ENCODE measurements around the gene IL22RA2. TPM values are rescaled to one million over a fixed set of nuclear protein-coding genes. Genes with fewer than 3 reads are reported as not detected.
"Not testable (repeated sequence)": the region's sequence is repeated elsewhere in the genome, so short reads cannot be mapped to it uniquely, and the experiment has no call there.

Gene IL22RA2
- total RNA-seq, 2 experiments from 2014 or later = not detected

GRCh38 chr6:137122612-137123011, 50.8 kb downstream of the IL22RA2 start:
- ChIA-PET CTCF (interaction anchor here (0.7 to 1.2 kb wide), 3 partner anchors 10 to 536 kb away, joined by 3 read pairs; no protein-coding TSS in a partner anchor), POLR2A (no interaction called here)
- Mint-ChIP-seq H3K4me3 (no peak overlapping the region), H3K27me3 (peaks cover 6% of the 10 kb centered on the region), H3K9me3 (peaks cover 13% of the 10 kb centered on the region), H3K27ac (no peak overlapping the region), H3K36me3 (ENCODE audit: low read depth) (no peaks in the 10 kb centered on the region), H3K4me1 (peaks cover 7% of the 10 kb centered on the region)
- no peak for DNase-seq

DNA sequence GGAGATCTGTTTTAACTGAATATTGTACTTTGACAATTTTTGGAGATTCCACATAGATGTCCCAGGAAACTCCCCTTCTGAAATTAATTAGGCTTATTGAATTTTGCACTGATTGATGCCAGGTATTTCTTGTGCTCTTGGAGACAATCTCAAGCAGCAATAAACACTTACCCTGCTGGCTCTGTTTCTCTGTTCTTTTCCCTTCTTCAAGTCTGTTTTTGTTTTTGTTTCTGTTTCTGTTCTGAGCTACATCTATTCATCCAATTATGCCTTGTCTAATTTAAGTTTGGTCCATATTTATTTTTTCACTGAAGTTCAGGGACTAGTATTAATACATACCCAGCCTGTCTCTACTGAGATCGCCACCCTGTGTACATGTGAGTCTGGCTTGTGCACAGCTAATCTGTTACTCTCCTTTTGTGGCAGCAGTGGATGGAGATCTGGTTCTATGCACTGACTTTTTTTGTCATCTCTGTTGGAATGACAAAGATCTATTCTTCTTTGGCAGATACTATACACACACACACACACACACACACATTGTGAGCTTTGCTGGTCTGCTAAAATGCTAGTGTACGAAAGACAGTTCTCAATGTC, 51.9 kb downstream of the IL22RA2 start:
- POLR2A ChIA-PET = no interaction called here
- H3K4me3 Mint-ChIP-seq = no peak overlapping the region
- no peaks in the 10 kb centered on the region for H3K36me3 Mint-ChIP-seq (ENCODE audit: low read depth)

DNA sequence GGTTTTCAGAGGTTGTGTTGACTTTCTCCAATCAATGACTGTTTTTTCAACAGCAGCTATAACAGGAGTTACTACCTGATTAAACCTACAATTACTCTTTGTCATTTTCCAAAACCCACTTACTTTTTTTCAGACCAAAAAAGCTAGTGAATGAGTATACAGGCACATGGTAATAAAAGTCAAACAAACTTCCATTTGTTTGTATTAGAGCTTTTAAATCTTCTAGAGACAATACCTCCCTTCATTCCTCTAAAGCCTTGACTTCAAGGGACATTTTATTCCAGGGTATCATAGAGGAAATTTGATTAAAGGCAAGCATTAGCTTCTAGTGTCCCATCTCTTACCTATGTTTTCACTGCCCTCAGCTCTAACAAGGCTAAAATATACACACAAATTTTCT, 52.7 kb downstream of the IL22RA2 start:
- Mint-ChIP-seq H3K4me1 (peaks cover 7% of the 10 kb centered on the region), H3K9me3 (peaks cover 12% of the 10 kb centered on the region), H3K27ac (no peak overlapping the region), H3K4me3 (no peak overlapping the region), H3K27me3 (peaks cover 2% of the 10 kb centered on the region), H3K36me3 (ENCODE audit: low read depth) (no peaks in the 10 kb centered on the region)
- ChIA-PET CTCF (interaction anchor here (0.6 to 2.1 kb wide), 4 partner anchors 13 to 103 kb away, joined by 3 to 5 read pairs (median 4); no protein-coding TSS in a partner anchor), POLR2A (no interaction called here)
- no peak for DNase-seq

More for the DNA sequence above, 51.9 kb downstream of the IL22RA2 start:
- no peak overlapping the region for H3K27ac Mint-ChIP-seq
- no peak for DNase-seq
- CTCF ChIA-PET = interaction anchor here (0.6 to 2.1 kb wide), 4 partner anchors 12 to 102 kb away, joined by 3 to 5 read pairs (median 4); no protein-coding TSS in a partner anchor
- H3K27me3 Mint-ChIP-seq = peaks cover 2% of the 10 kb centered on the region
- H3K9me3 Mint-ChIP-seq = peaks cover 12% of the 10 kb centered on the region
- H3K4me1 Mint-ChIP-seq = peaks cover 7% of the 10 kb centered on the region

DNA sequence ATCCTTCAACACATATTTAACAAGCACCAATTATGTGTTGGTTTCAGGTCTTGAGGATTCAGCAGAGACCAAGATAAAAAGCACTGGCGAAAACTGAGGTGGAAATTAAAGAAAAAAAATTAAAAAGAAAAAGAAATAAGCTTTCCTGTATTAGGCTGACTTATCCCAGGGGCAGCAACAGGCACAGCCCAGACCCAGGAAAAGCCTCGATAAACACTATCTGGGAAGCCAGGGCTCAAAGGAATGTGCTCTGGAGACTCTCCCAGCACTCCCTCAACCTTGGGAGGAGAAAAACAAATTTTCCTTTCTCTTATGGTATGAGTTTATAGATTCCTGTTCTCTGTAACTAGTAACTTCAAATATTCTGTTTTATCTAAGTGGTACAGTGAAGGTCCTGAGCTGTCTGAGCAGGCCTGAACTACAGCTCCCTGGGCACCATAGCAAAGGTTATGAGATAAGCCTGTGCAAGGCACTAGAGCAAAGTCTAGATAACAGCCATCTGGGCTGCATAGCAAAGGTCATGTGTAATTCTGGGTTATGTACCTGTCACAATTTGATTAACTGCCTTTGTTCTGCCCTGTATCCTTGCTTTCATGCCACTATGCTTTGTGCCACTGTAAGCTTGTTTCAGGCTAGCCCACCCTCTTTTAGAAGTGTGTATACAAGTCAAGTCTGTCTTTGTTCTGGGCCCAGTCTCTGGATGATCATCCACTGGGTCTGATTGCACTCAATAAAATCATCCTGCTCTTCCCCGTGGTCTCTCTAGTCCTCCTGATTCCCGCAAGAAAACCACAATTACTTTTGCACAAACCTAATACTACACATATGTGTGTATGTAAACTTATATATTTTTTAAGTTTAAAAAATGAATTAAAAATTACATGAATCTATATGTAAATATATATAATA, 54.0 kb downstream of the IL22RA2 start:
- H3K27me3 Mint-ChIP-seq = peaks cover 2% of the 10 kb centered on the region
- H3K4me3 Mint-ChIP-seq = no peak overlapping the region
- peaks cover 7% of the 10 kb centered on the region for H3K4me1 Mint-ChIP-seq
- ChIA-PET POLR2A (no interaction called here), CTCF (interaction anchor here (0.6 kb wide), 1 partner anchor 145 kb away, joined by 4 read pairs; no protein-coding TSS in a partner anchor)
- peaks cover 12% of the 10 kb centered on the region for H3K9me3 Mint-ChIP-seq
- H3K27ac Mint-ChIP-seq = no peak overlapping the region
- no peak for DNase-seq
- no peaks in the 10 kb centered on the region for H3K36me3 Mint-ChIP-seq (ENCODE audit: low read depth)

- Mint-ChIP-seq H3K27ac (no peak overlapping the region), H3K4me3 (no peak overlapping the region), H3K27me3 (no peaks in the 10 kb centered on the region), H3K4me1 (peaks cover 7% of the 10 kb centered on the region), H3K9me3 (peaks cover 12% of the 10 kb centered on the region), H3K36me3 (ENCODE audit: low read depth) (no peaks in the 10 kb centered on the region)
- POLR2A ChIA-PET = no interaction called here
- DNase-seq = no peak
- CTCF ChIA-PET = no interaction called here
Measured at GRCh38 chr6:137117581-137117980, 55.9 kb downstream of the IL22RA2 start.

DNA sequence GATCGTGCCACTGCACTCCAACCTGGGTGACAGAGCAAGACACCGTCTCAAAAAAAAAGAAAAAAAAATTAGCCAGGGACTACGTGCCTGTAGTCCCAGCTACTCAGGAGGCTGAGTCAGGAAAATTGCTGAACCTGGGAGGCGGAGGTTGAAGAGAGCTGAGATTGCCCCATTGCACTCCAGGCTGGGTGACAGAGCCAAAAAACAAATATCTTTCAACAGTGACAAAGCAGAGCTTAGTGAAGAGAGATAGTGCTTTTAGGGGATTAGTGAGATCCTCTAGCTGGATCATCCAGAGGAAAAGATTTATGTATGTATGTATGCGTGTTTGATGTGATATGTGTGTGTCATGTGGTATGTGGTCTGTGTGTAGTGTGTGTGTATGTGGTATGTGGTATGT, 56.6 kb downstream of the IL22RA2 start:
- Mint-ChIP-seq H3K27ac (no peak overlapping the region), H3K4me1 (peaks cover 7% of the 10 kb centered on the region), H3K9me3 (peaks cover 12% of the 10 kb centered on the region), H3K4me3 (no peak overlapping the region), H3K36me3 (ENCODE audit: low read depth) (no peaks in the 10 kb centered on the region), H3K27me3 (peaks cover 3% of the 10 kb centered on the region)
- no peak for DNase-seq
- CTCF ChIA-PET = interaction anchor here (1.1 to 1.7 kb wide), 3 partner anchors 9 to 24 kb away, joined by 3 to 6 read pairs (median 3); no protein-coding TSS in a partner anchor
- POLR2A ChIA-PET = interaction anchor here (0.6 kb wide), 1 partner anchor 87 kb away, joined by 6 read pairs; no protein-coding TSS in a partner anchor

DNA sequence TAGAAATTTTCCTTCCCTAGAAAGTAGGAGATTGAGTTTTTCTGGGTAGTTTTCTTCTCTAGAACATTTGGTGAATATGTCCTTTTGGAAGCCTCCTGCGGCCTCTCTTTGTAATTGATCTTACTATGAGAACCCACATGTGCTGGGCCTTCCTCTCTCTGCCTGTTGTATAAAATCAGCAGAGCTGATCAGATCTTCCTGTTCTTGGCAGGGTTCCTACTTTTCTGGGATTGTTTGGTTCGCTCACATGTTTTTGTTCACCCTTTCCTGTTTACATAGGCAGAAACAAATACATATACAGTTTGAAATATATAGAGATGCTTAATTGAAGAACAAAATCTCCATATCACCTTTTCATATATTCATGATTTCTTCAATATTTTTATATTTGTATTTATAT, 57.8 kb downstream of the IL22RA2 start:
- H3K27ac Mint-ChIP-seq = no peak overlapping the region
- CTCF ChIA-PET = interaction anchor here (1.1 to 1.7 kb wide), 2 partner anchors 10 to 25 kb away, joined by 3 to 6 read pairs; no protein-coding TSS in a partner anchor
- no peaks in the 10 kb centered on the region for H3K4me1 Mint-ChIP-seq
- peaks cover 12% of the 10 kb centered on the region for H3K9me3 Mint-ChIP-seq
- H3K4me3 Mint-ChIP-seq = no peak overlapping the region
- peaks cover 6% of the 10 kb centered on the region for H3K27me3 Mint-ChIP-seq
- H3K36me3 Mint-ChIP-seq (ENCODE audit: low read depth) = no peaks in the 10 kb centered on the region
- POLR2A ChIA-PET = no interaction called here
- DNase-seq = no peak

GRCh38 chr6:137112067-137112355, 61.4 kb downstream of the IL22RA2 start:
- H3K36me3 Mint-ChIP-seq (ENCODE audit: low read depth) = no peaks in the 10 kb centered on the region
- peaks cover 5% of the 10 kb centered on the region for H3K9me3 Mint-ChIP-seq
- ChIA-PET POLR2A (no interaction called here), CTCF (interaction anchor here (1.3 to 1.6 kb wide), 2 partner anchors 11 to 18 kb away, joined by 3 to 4 read pairs; no protein-coding TSS in a partner anchor)
- H3K4me1 Mint-ChIP-seq = no peaks in the 10 kb centered on the region
- no peak overlapping the region for H3K27ac Mint-ChIP-seq
- DNase-seq = no peak
- H3K4me3 Mint-ChIP-seq = no peak overlapping the region
- peaks cover 10% of the 10 kb centered on the region for H3K27me3 Mint-ChIP-seq

- no peak for DNase-seq
- CTCF ChIA-PET = interaction anchor here (1.3 to 1.6 kb wide), 2 partner anchors 11 to 17 kb away, joined by 3 to 4 read pairs; no protein-coding TSS in a partner anchor
- POLR2A ChIA-PET = no interaction called here
Measured at GRCh38 chr6:137111296-137112066, 62.0 kb downstream of the IL22RA2 start.

DNA sequence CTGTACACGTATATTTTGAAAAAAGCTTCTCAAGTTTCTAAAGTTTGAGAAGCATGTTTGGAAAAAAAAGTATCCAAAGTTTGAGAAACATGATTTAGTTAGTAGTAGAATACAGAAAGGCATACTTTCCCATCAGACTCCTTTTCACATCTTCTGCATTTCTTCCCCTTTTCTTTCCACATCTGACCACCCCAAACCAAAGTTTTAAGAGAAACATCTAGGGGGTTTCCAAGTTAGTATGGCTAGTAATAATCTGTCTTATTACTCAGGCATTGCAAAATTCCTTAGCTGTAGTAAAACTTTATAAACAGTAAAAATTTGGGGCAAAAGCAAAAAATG, 65.7 kb downstream of the IL22RA2 start:
- CTCF ChIA-PET = no interaction called here
- Mint-ChIP-seq H3K36me3 (ENCODE audit: low read depth) (peaks cover 2% of the 10 kb centered on the region), H3K4me1 (peaks cover 24% of the 10 kb centered on the region), H3K27ac (no peak overlapping the region), H3K4me3 (no peak overlapping the region), H3K27me3 (peaks cover 10% of the 10 kb centered on the region), H3K9me3 (peaks cover 11% of the 10 kb centered on the region)
- POLR2A ChIA-PET = no interaction called here
- DNase-seq = no peak

More at GRCh38 chr6:137111296-137112066, 62.0 kb downstream of the IL22RA2 start:
- H3K4me1 Mint-ChIP-seq = no peaks in the 10 kb centered on the region
- H3K9me3 Mint-ChIP-seq = peaks cover 4% of the 10 kb centered on the region
- no peak overlapping the region for H3K27ac Mint-ChIP-seq
- no peak overlapping the region for H3K4me3 Mint-ChIP-seq
- H3K36me3 Mint-ChIP-seq (ENCODE audit: low read depth) = no peaks in the 10 kb centered on the region
- H3K27me3 Mint-ChIP-seq = peaks cover 10% of the 10 kb centered on the region

- H3K36me3 Mint-ChIP-seq (ENCODE audit: low read depth); H3K4me3 Mint-ChIP-seq; H3K27ac Mint-ChIP-seq; CTCF ChIA-PET; POLR2A ChIA-PET; DNase-seq; H3K27me3 Mint-ChIP-seq: not testable (repeated sequence)
- peaks cover 29% of the 10 kb centered on the region for H3K4me1 Mint-ChIP-seq
- H3K9me3 Mint-ChIP-seq = peaks cover 16% of the 10 kb centered on the region
Measured at GRCh38 chr6:137107047-137107766, 66.2 kb downstream of the IL22RA2 start.

DNA sequence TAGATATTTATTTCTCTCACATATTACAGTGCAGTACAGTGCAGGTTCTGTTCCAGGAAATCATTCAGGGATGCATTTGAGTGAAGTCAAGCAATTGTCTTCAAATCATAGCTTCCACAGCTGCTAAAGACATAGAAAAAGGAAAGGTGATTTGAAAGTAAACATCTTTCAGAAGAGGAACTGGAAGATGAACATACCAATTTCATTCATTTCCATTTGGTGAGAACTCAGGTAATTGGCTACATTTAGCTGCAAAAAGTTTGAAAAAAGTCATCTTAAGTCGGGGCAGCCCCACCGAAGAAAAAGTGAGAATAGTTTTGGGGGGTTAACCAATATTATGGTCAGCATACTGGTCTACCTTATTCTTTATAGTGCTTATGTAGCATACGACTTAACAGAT, 67.3 kb downstream of the IL22RA2 start:
- DNase-seq = no peak
- H3K4me1 Mint-ChIP-seq = peaks cover 31% of the 10 kb centered on the region
- H3K27ac Mint-ChIP-seq = no peak overlapping the region
- CTCF ChIA-PET = interaction anchor here (0.7 to 1.3 kb wide), 2 partner anchors 12 to 25 kb away, joined by 6 read pairs; no protein-coding TSS in a partner anchor
- H3K4me3 Mint-ChIP-seq = no peak overlapping the region
- POLR2A ChIA-PET = no interaction called here
- H3K27me3 Mint-ChIP-seq = peaks cover 4% of the 10 kb centered on the region
- peaks cover 6% of the 10 kb centered on the region for H3K36me3 Mint-ChIP-seq (ENCODE audit: low read depth)
- H3K9me3 Mint-ChIP-seq = peaks cover 17% of the 10 kb centered on the region
